Skeletal muscle satellite cell (primary cell): ENCODE data around the gene AKIRIN1.
"Not testable (repeated sequence)": the region's sequence is repeated elsewhere in the genome, so short reads cannot be mapped to it uniquely, and the experiment has no call there.

Experiments used
- H3K27me3 ChIP-seq: 2 replicates; pipeline ENCODE4 v1.7.0; 2013; ENCODE audit warnings: low read length; ENCODE audit not compliant: control insufficient read depth, insufficient read depth
- H3K36me3 ChIP-seq: 2 replicates; pipeline ENCODE4 v1.7.0; 2013; ENCODE audit warnings: mild to moderate bottlenecking, control low read depth, low read length; ENCODE audit not compliant: insufficient read depth
- H3K4me1 ChIP-seq: 2 replicates; pipeline ENCODE4 v1.7.0; 2013; ENCODE audit warnings: low read length; ENCODE audit not compliant: control insufficient read depth, insufficient read depth
- H3K4me2 ChIP-seq: 2 replicates; pipeline ENCODE4 v1.7.0; 2013; ENCODE audit warnings: mild to moderate bottlenecking, low read length
- H3K4me3 ChIP-seq: 2 replicates; pipeline ENCODE4 v1.7.0; 2013; ENCODE audit warnings: low read length
- H3K9ac ChIP-seq: 2 replicates; pipeline ENCODE4 v1.7.0; 2013; ENCODE audit warnings: mild to moderate bottlenecking, low read depth, low read length, moderate library complexity
- H3K9me3 ChIP-seq: replicated peaks from 2 replicates; pipeline ENCODE4 v1.7.0; 2013; ENCODE audit warnings: mild to moderate bottlenecking, control low read depth, low read length

AKIRIN1 gene

GRCh38 chr1:38973659-38974437 is 17.2 kb upstream of the AKIRIN1 start:
- Histone ChIP-seq H3K9ac (no peak overlapping the region), H3K27me3 (no peaks in the 10 kb centered on the region), H3K9me3 (no peaks in the 10 kb centered on the region), H3K4me3 (no peak overlapping the region), H3K36me3 (no peaks in the 10 kb centered on the region), H3K4me2 (no peak overlapping the region), H3K4me1 (no peaks in the 10 kb centered on the region)

GRCh38 chr1:38977399-38978244 is 13.5 kb upstream of the AKIRIN1 start:
- not testable (repeated sequence) for H3K36me3 ChIP-seq, H3K9me3 ChIP-seq

GRCh38 chr1:38978245-38978542 is 12.9 kb upstream of the AKIRIN1 start:
- not testable (repeated sequence) for H3K9me3 ChIP-seq, H3K36me3 ChIP-seq, H3K4me3 ChIP-seq, H3K4me2 ChIP-seq, H3K27me3 ChIP-seq, H3K9ac ChIP-seq, H3K4me1 ChIP-seq

More at GRCh38 chr1:38977399-38978244, 13.5 kb upstream of the AKIRIN1 start:
- not testable (repeated sequence) for H3K27me3 ChIP-seq, H3K4me2 ChIP-seq, H3K9ac ChIP-seq, H3K4me1 ChIP-seq, H3K4me3 ChIP-seq

GRCh38 chr1:38979380-38979779 is 11.7 kb upstream of the AKIRIN1 start:
- not testable (repeated sequence) for H3K36me3 ChIP-seq, H3K27me3 ChIP-seq, H3K4me2 ChIP-seq, H3K4me1 ChIP-seq, H3K9ac ChIP-seq, H3K4me3 ChIP-seq, H3K9me3 ChIP-seq

GRCh38 chr1:38989979-38990378 is 1.1 kb upstream of the AKIRIN1 start:
- Histone ChIP-seq H3K27me3 (no peaks in the 10 kb centered on the region), H3K4me3 (peak overlapping the region; percentile 73), H3K9me3 (no peaks in the 10 kb centered on the region), H3K36me3 (peaks cover 8% of the 10 kb centered on the region), H3K9ac (peak overlapping the region; percentile 82), H3K4me1 (peaks cover 48% of the 10 kb centered on the region), H3K4me2 (peak overlapping the region; percentile 93)

GRCh38 chr1:38990386-38990737 is 714 bp upstream of the AKIRIN1 start:
- Histone ChIP-seq H3K4me3 (peak overlapping the region; percentile 73), H3K9ac (peak overlapping the region; percentile 82), H3K4me1 (peaks cover 46% of the 10 kb centered on the region), H3K36me3 (peaks cover 10% of the 10 kb centered on the region), H3K27me3 (no peaks in the 10 kb centered on the region), H3K9me3 (no peaks in the 10 kb centered on the region), H3K4me2 (peak overlapping the region; percentile 93)

GRCh38 chr1:38991638-38992411 is 749 bp downstream of the AKIRIN1 start:
- Histone ChIP-seq H3K9me3 (no peaks in the 10 kb centered on the region), H3K27me3 (no peaks in the 10 kb centered on the region), H3K4me3 (peak overlapping the region; percentile 91), H3K4me1 (peaks cover 33% of the 10 kb centered on the region), H3K9ac (peak overlapping the region; percentile 97), H3K36me3 (peaks cover 13% of the 10 kb centered on the region), H3K4me2 (peak overlapping the region; percentile 85)

GRCh38 chr1:38992412-38993111 is 1.5 kb downstream of the AKIRIN1 start:
- Histone ChIP-seq H3K4me3 (peak overlapping the region; percentile 91), H3K4me1 (peaks cover 34% of the 10 kb centered on the region), H3K9me3 (no peaks in the 10 kb centered on the region), H3K9ac (peak overlapping the region; percentile 97), H3K36me3 (peaks cover 14% of the 10 kb centered on the region), H3K27me3 (no peaks in the 10 kb centered on the region), H3K4me2 (peak overlapping the region; percentile 85)

GRCh38 chr1:38994196-38994595 is 3.1 kb downstream of the AKIRIN1 start:
- Histone ChIP-seq H3K4me1 (peaks cover 30% of the 10 kb centered on the region), H3K36me3 (peaks cover 25% of the 10 kb centered on the region), H3K4me2 (peak overlapping the region; percentile 6), H3K9me3 (no peaks in the 10 kb centered on the region), H3K4me3 (no peak overlapping the region), H3K27me3 (no peaks in the 10 kb centered on the region), H3K9ac (no peak overlapping the region)

- Histone ChIP-seq H3K36me3 (peaks cover 47% of the 10 kb centered on the region), H3K4me3 (no peak overlapping the region), H3K9ac (no peak overlapping the region)
Measured at GRCh38 chr1:38997034-38997900, 6.2 kb downstream of the AKIRIN1 start.

More at GRCh38 chr1:38997034-38997900, 6.2 kb downstream of the AKIRIN1 start:
- Histone ChIP-seq H3K4me1 (peaks cover 14% of the 10 kb centered on the region), H3K27me3 (no peaks in the 10 kb centered on the region), H3K4me2 (no peak overlapping the region), H3K9me3 (no peaks in the 10 kb centered on the region)
